OCI-LY1 (cell line): ENCODE results near the gene HOXB6.

Experiments
- CTCF ChIP-seq: fragments of 200-600 bp; sonication (generic), shearing (Covaris generic); IDR thresholded peaks from 2 replicates; pipeline ENCODE4 v1.5.1; 2017; ENCODE audit warnings: mild to moderate bottlenecking, antibody characterized with exemption, low read length, moderate library complexity, mixed read lengths
- EZH2 ChIP-seq: fragments of 200-600 bp; sonication (generic), shearing (Covaris generic); IDR thresholded peaks from 2 replicates; pipeline ENCODE4 v1.8.0; 2017; ENCODE audit warnings: borderline replicate concordance, mixed run types, mild to moderate bottlenecking, antibody characterized with exemption, low read length, moderate library complexity, mixed read lengths

GRCh38 chr17:48628649-48629410, 24.0 kb upstream of the HOXB6 start:
- TF ChIP-seq CTCF, result no peak
- TF ChIP-seq EZH2, result no peak
